CD4-positive, alpha-beta T cell treated with Interleukin-1 beta for 1 hour (primary cell): ENCODE data around the gene BUB1.
"Not testable (repeated sequence)": the region's sequence is repeated elsewhere in the genome, so short reads cannot be mapped to it uniquely, and the experiment has no call there.

Experiments
- DNase-seq, 2 donors: peaks; one replicate each; pipeline ENCODE4 v3.0.0-alpha.2; 2020 to 2022

BUB1 gene

DNA sequence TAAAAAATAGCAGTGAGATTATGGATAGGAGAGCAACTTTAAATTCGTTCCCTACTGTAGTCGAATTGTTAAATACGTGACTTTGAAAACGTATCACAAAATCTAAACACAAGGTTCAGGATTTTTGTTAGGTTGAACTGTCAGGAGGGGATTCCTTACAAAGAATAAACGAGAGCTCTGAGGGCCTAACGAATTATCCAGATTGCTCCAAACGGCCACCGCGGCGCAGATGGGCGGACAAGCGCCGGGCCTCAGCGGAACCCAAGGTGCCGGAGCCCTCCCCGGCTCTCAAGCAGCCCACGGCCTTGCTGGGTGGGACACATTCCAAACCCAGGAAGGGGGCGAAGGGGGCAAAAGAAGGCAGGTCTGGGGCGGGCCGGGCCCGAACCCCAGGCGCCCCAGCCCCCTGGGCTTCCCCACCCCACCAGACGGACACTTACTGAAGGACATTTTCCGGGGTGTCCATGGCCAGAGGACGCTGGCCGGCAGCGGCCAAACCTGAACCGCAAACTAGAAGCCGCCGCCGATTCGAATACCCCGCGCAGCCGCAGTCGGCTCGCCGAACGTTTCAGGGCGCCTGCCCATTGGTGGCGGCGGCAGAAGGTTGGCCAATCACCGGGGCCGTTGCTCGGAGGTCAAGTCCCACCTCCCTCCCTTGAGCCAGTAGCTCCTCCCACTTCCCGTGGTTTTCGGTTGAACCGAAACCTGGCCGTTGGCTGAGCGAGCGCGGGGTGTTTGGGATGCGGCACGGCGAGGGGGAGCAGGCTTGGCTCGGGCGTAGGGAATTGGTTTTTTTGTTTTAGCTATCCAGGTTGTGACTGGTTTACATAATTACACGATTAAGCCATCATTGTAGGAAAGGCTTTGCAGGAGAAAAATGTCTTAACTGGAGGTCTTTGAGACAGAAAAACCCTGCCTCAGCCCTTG is at the start of gene BUB1:
TSS of gene BUB1 (minus strand) at position 534 of the 927 bp plus-strand sequence. CDS start at position 466, 68 bp downstream.
- peak; percentile 96 for DNase-seq

DNA sequence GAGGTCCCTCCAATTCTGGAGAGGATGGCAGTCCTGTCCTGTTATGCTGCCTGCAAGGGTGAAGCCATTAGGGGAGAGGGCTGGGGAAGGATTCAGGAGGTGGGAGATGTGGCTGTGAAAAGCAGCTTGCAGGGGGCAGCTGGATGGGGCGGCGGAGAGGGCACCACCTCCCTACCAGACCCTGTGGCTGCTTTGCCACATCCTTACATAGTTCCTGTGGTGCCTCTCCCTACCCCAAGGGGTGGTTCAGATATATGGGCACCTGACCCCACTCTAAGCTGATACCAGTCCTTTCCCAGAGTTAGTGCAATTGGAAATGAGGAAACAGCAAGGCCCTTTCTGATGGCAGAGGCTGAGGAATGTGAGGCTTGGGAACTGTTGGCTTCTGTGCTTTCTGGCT is 48.4 kb upstream of the BUB1 start:
- DNase-seq = no peak

DNA sequence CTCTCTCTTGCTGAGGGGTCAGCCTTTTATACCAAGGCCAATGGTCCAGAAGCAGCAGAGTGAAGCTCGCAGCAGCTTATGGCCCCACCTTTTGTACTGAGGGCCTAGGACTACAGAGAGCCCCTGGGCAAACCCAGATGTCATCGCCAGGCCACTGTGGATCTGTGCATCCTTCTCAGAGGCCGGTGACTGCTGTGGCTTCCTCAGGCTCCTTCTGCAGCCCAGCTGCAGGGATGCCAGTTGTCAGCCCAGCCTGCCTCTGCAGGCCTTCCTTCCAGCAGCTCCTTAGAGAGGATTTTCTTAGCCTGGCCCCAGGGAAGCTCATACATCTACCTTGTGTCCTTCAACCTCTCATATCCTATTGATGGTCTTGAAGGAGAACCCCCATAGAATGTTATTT is 48.0 kb upstream of the BUB1 start:
- DNase-seq = no peak

DNA sequence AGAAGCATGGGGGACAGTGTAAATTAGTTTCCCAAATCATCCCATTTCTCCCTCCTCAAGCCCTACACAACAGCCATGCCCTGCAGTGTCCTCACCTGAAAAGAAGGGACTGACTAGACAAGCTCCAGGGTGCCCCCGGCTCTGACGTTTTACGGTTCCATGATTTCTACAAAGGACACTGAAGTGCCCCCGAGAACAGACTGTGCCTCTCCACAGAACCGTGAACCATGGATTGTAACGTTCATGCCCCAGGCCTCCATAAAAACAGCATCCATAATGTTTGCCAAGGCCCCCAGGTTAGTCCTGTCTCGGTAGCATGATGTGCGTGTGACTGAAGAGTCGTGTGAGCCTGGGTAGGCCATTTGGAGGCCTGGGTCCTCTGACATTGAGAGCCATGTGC is 47.5 kb upstream of the BUB1 start:
- DNase-seq = no peak

DNA sequence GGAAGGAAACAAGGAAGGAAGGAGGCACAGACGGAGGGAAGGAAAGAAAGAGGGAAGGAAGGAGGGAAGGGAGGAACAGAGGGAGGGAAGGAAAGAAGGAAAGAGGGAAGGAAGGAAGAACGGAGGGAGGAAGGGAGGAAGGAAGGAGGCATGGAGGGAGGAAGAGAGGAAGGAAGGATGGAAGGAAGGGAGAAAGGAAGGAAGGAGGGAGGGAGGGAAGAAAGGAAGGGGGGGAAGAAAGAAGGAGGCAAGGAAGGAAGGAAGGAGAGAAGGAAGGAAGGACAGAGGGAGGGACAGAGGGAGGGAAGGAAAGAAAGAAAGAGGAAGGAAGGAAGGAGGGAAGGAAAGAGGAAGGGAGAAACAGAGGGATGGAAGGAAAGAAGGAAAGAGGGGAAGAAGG is 47.0 kb upstream of the BUB1 start:
- no peak for DNase-seq

- DNase-seq = no peak
Measured at GRCh38 chr2:110720547-110720946, 42.7 kb upstream of the BUB1 start.

- no peak for DNase-seq
Measured at GRCh38 chr2:110718990-110719389, 41.1 kb upstream of the BUB1 start.

- DNase-seq = no peak
Measured at GRCh38 chr2:110718382-110718781, 40.5 kb upstream of the BUB1 start.

- no peak for DNase-seq
Measured at GRCh38 chr2:110717734-110718133, 39.9 kb upstream of the BUB1 start.

DNA sequence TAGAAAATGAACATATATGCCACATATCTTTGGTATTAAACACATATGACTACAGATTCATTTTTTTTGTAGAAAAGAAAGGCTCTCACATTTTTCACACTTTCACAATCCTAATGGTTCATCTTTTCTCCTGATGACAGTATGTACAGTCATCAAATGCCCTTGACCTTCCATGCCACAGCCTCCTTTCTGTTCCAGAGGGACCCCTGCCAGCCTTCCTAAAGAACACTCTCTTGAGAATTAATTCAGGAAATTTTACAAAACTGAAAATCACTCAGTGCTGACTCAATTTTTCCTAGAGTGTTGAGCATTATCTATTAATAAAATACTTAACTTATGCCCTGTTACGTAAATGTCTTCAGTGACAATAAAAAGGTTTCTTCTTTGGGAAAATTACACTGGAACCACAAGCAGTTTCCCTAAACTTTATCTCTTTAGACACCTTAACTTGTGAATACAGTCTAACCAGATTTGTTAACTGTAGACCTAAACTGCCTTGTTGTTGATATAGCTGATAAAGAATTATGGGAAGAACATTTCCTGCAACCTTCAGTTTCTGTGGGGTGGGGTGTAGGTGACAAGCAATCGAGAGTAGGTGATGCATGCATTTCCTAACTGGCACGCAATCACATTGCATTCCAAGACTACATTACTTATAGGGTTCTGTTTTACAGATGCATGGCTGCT is 39.2 kb upstream of the BUB1 start:
- DNase-seq = no peak

DNA sequence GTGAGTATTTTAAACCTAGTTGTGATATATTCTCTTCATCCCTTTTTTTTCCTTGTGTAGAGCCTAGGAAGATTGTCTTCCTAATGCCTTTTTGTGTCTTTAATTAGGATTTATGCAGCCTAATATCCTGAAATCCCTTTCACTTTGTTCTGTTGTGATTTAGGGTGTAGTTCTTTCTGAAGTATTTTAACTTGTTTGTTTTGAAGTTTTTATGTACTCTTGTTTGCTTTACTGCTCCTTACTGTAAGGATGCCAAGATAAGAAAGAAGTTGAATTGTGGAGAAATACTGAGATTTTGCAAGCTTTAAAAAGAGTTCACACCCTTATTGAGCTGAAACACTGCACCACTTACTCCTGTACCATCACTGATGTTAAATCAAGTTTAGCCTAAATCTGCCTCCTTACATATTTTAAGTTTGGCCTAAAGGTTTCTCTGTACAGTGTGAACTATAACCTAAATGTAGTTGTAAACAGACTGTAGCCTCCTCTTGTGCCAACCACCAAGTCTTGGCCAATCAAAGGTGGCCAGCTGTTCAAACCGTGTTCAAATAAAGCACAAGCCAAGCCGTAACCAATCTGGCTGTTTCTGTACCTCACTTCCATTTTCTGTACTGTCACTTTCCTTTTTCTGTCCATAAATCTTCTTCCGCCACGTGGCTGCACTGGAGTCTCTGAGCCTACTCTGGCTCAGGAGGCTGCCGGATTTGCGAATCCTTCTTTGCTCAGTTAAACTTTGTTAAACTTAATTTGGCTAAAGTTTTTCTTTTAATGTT is 36.8 kb upstream of the BUB1 start:
- no peak for DNase-seq

DNA sequence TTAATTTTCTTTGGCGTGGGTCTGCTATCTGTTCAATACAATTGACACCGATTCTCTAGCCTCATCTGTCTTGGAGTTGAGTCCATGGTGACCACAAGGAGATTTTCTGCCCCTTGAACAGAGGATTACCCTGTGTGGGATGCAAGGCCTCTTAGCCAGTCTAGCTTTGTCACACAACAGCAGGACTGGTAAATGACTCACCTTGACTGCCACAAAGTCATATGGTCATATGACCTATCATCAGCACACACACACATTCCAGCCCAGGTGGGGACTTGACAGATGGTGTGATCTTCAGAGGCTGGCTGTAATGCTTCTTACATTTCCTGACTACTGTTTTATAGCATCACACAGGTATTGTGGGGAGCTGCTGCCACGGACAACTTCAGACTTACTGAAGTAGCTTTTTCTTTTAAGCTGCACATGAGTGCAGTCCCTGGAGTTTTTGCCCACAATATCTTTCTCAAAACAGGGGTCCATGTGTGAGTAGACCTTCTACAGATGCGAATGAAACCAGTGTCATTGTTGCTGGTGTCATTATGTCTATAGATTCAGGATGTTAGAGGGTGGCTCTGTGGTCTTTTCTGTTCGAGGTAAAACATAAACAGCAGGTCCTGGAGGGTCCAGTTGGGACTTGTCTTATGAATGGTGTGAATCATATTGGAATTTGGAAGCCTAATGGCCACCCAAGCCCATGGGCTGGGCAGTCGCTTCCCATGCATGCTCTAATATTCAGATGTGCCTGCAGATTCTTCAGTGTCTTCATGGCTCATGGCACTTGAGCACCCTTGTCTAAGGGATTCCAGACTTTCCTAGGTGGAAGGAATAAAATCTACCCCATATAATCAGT is 35.9 kb upstream of the BUB1 start:
- DNase-seq = no peak

DNA sequence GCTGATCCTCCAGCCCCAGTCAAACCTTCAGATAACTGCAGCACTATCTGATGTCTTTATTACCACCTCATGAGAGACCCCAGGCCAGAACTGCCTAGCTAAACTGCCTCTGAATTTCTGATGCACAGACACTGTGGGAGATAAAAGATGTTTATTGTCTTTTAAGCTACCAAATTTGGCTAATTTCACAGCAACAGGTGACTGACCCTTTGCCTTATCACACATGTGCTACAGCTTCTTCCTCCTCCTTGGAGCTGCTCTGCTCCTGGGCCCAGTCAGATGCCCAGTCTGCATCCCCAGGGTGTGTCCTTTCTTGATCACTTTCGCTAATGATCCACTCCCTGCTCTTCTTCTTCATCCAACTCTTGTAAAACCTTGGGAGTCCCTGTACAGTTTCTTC is 34.9 kb upstream of the BUB1 start:
- no peak for DNase-seq

DNA sequence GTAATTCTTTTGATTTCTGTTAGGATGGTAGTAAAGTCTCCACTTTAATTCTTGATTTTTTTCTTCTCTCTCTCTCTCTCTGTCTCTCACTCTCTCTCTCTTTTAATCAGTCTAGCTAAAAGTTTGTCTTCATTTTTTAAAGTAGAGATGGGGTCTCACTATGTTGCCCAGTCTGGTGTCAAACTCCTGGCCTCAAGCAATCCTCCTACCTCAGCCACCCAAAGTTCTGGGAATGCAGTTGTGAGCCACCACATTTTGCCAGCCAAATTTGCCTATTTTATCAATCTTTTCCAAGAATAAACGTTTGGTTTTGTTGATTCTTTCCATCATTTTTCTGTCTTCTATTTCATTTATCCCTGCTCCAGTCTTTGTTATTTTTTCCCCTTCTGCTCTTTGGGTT is 30.6 kb upstream of the BUB1 start:
- no peak for DNase-seq

GRCh38 chr2:110707386-110707965 is 29.6 kb upstream of the BUB1 start:
- DNase-seq = no peak

DNA sequence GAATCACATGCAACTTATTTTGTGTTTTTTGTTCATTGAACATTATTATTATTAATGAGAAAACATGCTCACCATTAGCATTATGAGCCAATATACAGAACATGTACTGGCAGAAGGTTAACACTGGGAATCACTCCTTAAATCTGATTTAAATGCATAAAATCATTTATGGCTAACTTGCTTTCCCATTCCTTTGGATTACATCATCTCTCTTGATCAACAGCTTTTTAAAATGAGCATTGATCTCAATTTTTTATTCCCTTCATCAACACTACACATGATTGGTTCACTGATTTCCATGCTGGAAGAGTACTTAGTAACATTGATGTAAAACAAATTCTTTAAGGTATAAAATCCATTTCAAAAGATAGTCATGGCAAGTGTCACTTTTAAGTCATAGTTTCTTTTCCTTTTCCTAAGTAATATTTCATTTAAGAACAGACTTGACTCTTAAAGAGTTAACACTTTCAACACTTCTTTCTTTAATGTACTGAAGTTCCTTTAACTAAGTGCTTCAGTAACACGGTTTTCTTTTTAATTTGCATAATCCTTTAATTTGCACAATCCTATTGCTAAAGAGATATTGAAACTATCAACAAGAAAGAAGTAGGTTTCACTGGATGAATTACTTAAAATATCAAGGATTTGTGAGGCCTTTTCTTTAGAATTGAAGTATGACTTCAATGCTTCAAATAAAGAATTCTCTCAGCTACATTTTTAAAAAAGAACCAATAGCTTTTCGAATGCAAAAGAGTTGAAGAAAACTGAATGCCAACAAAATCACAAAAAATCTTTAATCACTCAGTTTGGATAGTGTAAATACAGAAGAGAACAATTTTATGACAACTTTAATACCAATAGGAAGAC is 24.9 kb upstream of the BUB1 start:
- no peak for DNase-seq

- not testable (repeated sequence) for DNase-seq
Measured at GRCh38 chr2:110698253-110698652, 20.4 kb upstream of the BUB1 start.

DNA sequence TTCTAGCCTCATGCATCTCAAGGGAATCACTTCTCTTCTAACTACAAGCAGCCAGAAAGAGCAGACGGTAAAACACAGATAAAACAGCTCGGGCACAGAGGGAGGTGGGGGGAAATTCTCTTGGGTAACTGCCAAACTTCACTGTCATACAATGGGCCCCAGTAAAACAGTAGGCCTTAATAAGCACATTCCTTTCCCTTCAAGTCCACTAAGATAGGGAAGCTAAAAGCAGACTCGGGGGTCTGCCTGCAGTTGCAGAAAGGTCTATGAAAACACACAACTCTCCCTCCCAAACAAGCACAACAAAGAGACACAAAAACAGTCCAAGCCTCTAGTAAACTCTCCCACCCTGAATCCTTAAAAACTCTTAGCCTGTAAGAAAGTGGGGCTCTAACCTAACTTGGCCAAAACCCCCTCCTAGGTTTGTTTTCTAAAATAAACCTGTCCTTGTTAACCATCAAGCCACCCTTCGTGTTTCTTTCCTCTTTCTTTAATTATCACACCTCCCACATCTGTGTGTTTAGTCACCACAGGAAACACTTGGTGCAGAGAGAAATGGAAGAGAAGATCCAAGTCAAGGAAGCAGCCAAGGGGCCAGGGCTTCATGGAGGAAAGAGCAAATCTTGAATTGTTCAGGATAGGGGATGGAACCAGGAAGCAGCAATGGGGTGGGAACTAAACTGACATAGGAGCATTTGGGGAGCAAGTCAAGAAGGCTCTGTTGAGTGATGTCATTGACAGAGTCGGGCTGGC is 17.5 kb upstream of the BUB1 start:
- DNase-seq = not testable (repeated sequence)

DNA sequence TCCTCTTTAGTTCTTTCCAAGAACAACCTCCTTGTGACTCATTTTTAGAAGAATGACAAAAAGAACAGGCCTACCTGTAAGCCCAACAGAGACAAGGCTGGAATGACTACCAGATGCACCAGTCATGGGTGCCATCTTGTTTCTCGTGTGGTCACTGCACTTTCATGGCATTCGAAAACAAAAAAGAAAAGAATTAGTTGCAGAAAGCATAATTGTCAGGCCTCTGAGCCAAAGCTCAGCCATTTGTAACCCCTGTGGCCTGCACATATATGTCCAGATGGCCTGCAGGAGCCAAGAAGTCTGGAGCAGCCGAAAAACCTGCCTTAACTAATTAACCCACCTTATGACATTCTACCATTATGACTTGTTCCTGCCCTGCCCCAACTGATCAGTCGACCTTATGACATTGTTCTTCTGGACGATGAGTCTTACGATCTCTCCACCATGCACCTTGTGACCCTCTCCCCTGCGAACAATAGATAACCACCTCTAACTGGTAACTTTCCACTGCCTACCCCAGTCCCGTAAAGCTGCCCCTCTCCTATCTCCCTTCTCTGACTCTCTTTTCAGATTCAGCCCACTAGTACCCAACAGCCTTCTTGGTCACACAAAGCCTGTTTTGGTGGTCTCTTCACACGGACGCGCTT is 13.9 kb upstream of the BUB1 start:
- no peak for DNase-seq
